ENCODE data around the gene MATK.

MATK gene

GRCh38 chr19:3788996-3789778, 3.0 kb upstream of the MATK start:
- DNase-seq, result no peak

- DNase-seq, result no peak
These were observed 687 bp downstream of the MATK start for GRCh38 chr19:3785451-3785937.

DNA sequence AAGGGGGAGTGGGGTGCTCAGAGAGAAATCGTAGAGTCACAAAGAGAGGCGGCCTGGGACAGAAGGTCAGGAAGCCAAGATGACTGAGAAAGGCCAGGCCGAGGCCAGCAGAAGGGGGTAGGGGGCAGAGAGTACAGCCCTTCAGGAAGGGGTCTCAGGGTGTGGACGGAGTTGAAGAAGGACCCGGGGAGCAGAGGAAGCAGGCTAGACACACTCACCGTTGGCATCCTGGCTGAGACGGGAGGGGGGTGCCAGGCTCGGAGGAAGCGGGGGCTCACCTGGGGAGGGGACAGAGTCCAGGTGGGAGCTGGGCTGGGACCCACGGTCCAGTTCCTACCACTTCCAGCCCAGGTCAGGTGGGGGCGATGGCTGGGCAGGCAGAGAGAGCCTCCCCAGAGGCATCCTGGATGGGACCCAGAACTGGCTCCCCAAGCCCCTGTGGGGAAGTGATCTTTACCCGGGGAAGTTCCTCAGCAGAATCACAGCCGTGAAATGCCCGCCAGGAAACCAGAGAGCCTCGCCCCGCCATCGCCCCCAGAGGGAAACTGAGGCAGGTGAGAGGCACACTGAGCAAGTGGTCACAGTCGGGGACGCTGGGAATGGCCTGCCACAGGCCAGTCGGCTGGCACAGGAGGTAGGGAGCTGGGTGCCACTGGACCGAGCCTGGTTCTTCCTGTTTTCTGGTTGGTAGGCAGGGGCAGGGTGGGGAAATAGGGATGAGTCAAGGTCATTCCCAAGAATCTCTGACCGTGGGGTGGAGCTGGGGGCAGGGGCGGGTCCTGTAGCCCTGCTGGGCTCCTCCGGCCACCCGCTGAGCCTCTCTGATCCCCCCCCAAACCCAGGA, 1.4 kb downstream of the MATK start:
- no peak for DNase-seq

GRCh38 chr19:3783660-3784584, 2.3 kb downstream of the MATK start:
- DNase-seq, result no peak

GRCh38 chr19:3782903-3783302, 3.3 kb downstream of the MATK start:
- no peak for DNase-seq

DNA sequence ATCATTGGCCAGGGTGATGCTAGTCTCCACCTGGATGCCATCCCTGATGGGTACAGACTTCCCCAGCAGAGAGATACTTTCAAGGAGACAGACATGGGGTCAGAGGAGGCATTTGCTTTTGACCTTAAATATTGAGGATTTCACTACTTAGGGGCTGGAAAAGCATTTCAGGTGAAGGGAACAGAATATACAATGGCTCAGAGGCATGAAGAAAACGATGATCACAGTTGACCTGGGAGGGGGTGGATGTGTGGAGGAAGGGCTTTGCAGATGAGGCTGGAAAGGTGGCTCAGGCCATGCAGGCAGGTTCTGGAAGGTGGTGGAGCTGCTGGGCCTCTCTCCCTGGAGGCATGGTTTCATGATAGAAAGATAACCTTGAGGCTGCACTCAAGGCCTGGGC, 3.9 kb downstream of the MATK start:
- no peak for DNase-seq

- no peak for DNase-seq
These were observed 4.6 kb downstream of the MATK start for GRCh38 chr19:3781603-3782002.

DNA sequence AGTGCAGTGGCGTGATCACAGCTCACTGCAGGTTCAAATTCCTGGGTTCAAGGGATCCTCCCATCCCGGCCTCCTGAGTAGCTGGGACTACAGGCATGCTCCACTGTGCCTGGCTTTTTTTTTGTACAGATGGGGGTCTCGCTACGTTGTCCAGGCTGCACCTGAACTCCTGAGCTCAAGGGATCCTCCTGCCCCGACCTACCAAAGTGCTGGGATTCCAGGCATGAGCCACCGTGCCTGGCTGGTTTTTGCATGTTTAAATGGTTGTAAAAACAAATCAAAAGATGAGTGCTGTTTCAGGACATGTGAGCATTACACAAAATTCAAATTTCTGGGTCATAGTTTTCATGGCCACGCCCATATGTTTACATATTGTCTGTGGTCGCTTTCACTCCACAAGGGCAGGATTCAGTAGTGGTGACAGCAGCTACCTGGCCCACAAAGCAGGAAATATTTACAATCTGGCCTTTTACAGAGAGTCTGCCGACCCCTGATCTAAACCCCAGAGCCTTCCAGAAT, 5.3 kb downstream of the MATK start:
- no peak for DNase-seq

GRCh38 chr19:3778899-3779723, 7.1 kb downstream of the MATK start:
- DNase-seq, result no peak

- no peak for DNase-seq
These were observed 7.9 kb downstream of the MATK start for GRCh38 chr19:3778104-3778867.

GRCh38 chr19:3776479-3777040, 9.6 kb downstream of the MATK start:
- no peak for DNase-seq

GRCh38 chr19:3775831-3776230, 10.3 kb downstream of the MATK start:
- DNase-seq, result no peak

DNA sequence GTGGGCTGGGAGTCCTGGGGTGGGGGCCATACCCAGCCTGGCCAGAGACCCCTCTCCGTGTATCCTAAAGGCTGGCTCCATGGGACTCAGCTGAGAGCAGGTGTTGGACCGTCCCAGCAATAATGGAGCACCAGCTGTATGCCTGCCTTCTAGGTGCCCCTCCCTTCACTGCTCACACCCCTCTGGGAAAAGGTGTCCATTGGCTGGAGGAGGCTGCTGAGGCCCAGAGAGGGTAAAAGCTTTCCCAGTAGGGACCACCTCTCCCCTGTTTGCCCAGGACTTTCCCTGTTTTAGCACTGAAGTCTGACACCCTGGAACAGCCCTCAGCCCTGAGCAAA, 10.8 kb downstream of the MATK start:
- DNase-seq, result no peak

DNA sequence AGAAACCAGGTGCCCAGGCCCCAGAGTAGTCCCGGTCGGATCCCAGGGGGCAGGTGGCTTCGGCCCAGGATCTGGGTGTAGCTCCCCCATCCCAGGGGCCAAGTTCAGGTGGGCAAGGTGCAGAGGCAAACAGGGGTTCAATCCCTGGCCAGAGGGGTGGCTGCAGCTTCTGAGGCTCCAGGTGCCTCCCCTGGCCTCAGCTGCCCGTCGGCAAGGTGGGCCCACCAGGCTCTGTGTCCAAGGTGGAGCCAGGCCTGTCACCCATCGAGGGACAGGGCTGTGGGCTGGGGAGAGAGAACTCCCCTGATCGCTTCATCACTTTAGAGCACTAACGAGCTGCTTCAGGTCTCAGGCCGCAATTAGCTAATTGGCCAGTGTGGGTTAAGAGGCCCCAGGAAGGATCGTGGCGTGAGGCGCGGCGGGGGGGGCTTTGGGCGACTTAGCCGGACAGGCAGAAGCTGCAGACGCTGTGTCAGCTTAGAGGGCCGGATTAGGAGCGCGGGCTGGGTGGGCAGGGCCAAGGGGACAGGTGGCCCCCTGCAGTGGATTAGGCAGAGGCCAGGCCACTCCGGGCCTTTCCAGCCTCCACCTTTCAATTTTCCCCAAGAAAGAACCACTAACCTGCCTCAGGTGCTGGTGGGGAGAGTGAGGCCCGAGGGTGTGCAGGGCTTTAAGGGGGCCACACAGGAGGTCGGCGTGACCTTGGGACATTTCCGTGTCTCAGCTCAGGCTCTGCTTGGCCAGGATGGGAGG, 11.4 kb downstream of the MATK start:
- DNase-seq, result no peak

GRCh38 chr19:3773814-3774515, 12.2 kb downstream of the MATK start:
- DNase-seq, result no peak

DNA sequence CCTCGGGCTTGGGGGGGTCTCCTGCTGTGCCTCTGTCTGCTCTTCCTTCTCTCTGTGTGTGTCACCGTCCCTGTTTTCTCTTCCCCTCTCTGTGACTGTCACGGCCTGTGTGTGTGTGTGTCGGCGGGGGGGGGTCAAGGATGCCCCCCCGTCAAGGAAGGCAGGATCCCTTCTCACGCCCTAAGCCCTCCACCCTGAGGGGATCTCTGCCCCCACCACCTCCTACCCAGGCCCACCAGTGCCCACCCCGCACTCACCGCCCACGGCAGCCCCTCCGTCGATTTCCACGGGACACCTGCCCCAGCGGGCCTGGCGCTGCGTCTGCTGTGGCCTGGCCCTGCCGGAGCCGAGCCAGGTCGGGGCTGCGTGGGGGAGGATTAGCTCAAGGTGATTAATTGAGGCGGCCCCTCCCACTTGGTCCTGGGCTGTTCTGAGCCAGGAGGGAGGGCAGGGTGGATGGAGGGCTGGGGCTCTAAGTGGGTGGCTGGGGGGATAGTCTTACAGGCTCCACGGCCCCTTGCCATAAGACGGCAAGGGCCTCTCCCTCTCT, 14.2 kb downstream of the MATK start, which contains the start of gene RAX2:
Gene RAX2 (minus strand): TSS at position 323 of the 550 bp plus-strand sequence. CDS start 486 bp downstream, outside the sequence.
- no peak for DNase-seq

DNA sequence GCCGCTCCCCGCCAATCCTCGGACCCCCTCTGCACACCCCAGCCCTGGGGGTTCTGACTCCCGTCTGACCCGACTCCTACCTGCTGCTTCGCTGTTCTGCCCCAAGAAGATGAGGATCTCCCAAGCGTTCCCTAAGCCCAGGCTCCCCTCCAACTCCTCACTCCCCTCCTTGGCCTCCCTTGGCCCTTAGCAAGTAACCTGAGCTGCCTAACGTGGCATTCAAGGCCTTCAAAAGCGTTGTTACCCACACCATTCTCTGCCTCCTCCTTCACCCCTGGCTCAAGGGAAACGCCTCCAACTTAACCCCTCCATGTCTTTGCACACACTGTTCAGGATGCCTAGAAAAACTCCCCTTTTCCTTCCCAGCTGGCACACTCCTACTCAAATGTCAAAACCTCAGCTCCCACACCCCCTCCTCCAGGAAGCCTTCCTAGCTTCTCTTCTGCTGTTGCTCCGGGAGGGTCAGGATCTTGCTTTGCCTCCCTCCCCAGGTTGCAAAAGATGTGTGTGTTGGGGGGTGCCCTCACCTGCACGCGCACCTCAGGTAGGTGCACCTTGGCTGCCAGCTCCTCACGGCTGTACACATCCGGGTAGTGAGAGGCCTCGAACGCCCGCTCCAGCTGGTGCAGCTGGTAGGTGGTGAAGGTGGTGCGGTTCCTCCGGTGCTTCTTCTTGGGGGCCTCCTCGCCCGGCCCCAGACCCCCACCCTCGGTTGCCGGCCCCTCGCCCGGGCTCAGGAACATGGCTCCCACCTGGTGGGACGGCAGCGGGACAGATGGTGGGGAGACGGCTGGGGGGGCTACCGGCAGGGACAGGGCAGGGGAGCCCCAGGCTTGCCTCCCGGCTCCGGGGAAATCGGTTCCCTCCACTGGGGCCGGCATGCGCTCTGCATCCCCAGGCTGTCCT, 14.9 kb downstream of the MATK start:
- DNase-seq, result no peak

All from cortex of kidney (tissue), 1 donor.